HG03354 (cell line): ENCODE measurements around the gene SETBP1.
A peak's percentile ranks its signal among the peaks of the same experiment; 100 is the strongest.

Source experiments
- ATAC-seq: cut with Tn5 transposase; IDR thresholded peaks from one replicate; pipeline ENCODE4 v1.9.1; 2021; ENCODE audit warnings: mild to moderate bottlenecking; ENCODE audit not compliant: unreplicated experiment, poor library complexity, severe bottlenecking

The SETBP1 gene

DNA sequence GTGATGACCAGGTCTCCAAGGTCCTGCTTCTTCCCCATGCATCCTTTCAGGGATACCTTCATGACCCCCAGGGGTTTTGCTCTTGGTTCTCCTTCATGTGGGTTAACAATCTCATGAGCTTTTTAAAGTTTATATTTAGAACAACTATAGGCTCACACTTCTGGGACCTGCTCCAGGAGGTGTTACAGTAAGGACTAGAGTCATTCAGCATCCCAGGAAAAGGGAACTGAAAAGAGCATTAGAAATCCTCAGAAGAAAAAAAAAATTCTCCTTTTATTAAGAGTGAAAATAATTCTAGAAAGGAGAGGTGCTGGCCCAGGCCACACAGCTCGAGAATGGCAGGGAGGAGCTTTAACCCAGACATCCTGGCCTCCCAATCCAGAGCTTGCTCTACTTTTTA, 66.5 kb downstream of the SETBP1 start:
- ATAC-seq = no peak

DNA sequence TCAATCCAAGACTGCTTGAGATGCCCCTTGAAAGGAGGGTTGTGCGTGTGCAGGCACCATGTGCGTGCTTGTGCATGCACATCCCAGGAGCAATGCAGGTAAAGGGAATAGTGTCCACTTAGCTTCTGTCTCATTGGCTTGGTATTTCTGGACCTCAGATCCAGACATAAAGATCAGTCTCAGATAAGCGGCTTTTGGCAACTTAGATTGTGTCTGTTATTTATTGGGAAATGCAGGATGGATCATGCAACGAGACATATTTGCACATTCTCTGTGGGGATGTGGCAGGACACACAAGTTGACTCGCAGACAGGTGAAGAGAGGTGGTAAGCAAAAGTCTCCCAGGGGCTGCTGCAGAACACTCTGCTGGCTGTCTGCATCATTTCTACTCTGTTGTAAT, 67.9 kb downstream of the SETBP1 start:
- ATAC-seq = no peak

- ATAC-seq = no peak
Measured at GRCh38 chr18:44750774-44751173, 70.1 kb downstream of the SETBP1 start.

- ATAC-seq = no peak
Measured at GRCh38 chr18:44754567-44754966, 73.9 kb downstream of the SETBP1 start.

- peak; percentile 98 for ATAC-seq
Measured at GRCh38 chr18:44758861-44759631, 78.4 kb downstream of the SETBP1 start.

GRCh38 chr18:44759925-44760342, 79.2 kb downstream of the SETBP1 start:
- ATAC-seq = peak; percentile 61

GRCh38 chr18:44761812-44762211, 81.1 kb downstream of the SETBP1 start:
- no peak for ATAC-seq

DNA sequence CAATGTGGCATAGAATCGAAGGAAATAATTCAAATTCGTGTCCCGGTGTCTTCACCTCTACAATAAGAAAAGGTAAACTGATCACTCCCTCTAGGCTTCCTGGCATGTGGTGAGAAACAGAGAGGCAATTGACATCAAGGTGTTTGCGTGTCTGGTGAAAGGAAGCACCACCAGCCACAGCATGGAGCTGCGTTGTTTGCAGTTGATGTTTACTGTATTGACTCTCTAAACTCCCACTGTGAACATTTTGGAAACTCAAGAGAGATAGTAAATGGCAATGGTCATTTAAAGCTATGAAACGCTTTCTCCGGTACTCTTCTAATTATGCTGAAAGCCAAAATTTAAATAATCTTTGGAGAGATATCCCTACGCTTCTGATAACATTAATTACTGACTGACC, 82.6 kb downstream of the SETBP1 start:
- no peak for ATAC-seq

DNA sequence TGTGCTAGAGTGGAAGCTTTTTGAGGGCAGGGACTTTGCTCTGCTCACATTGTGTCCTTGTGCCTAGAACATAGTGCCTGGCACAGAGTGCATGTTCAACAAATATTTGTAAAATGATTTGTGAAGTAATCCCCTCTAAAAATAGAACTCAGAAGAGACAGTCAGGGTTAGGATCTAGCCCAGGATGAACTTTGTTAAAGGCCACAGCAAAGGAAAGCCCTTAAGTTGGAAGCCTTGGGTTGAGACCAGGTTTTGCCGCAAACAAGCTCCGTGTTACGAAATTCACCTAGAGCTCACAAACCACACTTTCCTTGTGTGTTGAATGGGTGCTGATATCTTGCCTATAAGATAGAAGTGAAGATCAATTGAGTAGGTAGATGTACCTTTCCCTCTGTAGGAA, 84.2 kb downstream of the SETBP1 start:
- no peak for ATAC-seq

DNA sequence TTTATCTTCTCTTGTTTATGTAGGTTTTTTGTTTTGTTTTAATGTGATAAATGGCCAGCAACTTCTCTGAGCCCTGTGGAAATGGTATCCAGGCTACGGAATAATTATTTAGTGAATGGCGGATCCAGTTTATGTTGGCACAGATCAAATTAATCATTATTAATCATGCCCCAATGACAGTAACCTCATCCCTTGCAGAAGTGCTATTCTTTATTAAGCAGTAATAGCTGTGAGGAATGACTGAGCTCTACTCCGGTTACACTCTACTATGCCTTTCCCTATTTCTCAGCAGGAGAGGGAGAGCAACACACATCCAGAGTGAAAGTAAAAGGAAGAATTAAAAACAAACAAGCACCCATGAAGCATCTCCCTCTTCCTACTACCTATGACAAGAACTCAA, 84.8 kb downstream of the SETBP1 start:
- no peak for ATAC-seq

- ATAC-seq = no peak
Measured at GRCh38 chr18:44766450-44766849, 85.8 kb downstream of the SETBP1 start.

DNA sequence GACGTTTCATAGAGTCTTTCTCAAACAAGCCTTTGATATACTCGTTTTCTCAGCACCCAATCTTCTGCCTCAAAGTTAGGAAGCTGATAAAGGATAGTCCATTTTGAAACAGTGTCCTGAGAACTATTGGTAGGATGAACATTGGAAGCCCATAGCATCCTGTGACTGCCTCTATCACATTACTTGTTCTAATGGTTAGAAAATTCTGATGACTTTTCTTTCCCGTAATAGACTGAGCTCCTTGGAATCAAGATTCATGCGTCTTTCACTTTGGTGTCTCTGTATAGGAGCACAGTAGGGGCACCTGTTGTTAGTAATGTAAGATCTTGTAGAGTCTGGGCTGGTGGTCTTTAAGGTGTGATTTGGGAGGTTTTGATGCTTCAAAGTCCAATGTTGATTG, 87.1 kb downstream of the SETBP1 start:
- ATAC-seq = no peak

DNA sequence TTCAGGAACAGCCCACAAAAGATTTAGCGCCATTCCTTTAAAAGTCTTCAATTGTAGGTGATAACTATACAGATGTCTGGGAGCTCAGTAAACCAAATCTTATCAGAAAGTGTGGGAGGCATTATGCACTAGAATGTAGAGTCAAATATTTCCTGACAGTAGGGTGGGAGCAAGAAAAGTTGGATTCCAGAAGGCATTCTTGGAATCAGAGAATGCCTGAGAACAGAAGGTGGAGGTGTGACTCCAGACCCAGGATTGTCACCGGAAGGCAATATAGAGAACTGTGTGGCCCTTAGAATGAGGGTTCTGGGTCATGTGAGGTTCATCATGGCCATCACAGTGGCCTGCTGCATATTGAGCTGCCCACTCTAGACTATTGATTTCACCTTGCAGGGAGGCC, 90.0 kb downstream of the SETBP1 start:
- no peak for ATAC-seq

GRCh38 chr18:44771572-44771955, 90.9 kb downstream of the SETBP1 start:
- no peak for ATAC-seq

GRCh38 chr18:44771956-44772917, 91.5 kb downstream of the SETBP1 start:
- no peak for ATAC-seq

GRCh38 chr18:44773640-44774155, 93.0 kb downstream of the SETBP1 start:
- no peak for ATAC-seq

- no peak for ATAC-seq
Measured at GRCh38 chr18:44774191-44774590, 93.5 kb downstream of the SETBP1 start.

DNA sequence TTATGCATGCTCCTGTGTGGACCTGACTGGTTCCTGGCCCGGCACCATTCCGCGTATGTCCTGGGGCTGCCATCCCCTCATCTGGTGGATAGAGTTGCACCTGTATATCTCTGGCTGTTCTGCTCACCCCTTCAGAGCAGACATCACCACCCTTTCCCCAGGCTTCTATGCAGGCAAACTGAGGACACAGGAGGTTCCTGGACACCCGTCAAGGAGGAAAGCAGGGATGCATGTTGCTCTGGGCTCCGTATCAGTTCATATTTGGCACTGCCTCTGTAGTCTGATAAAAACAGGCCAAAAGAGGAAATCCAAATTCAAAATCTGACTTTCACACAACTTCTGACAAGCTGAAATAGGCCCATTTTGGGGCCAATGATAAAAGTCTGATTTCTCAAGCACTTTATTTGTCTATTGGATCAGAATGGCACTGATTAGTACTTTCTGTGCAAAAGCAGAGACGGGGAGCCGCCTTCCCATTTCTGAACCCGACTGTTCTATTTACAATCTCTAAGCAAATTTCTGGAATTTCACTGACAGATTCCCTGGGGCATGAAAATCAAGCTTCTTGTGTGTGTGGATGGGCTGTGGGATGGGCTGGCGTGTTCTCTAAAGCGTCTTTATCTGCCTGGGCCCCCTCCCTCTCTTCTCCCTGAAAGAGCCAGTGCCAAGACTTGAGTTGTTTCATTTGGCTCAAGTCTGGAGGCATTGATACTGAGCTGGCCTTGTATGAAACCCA, 96.9 kb downstream of the SETBP1 start:
- no peak for ATAC-seq

DNA sequence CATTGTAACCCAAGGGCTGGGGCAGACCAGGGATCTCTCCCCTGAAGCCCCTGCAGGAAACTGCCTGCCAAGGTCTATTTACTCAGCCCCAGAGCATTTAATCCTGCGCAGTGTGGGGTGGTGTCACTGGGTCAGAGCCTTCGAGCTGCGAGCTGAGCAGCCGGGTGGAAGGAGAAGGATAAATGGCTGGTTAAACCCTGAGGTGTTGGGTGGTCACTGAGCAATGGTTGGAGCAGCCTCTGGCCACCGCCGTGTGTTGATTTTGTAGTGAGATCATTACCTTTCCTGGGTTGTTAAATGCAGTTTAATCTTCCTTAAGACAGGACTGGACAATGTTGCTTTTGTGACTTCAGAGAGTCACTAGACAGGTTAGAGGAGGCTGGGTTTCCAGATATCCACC, 98.1 kb downstream of the SETBP1 start:
- no peak for ATAC-seq

DNA sequence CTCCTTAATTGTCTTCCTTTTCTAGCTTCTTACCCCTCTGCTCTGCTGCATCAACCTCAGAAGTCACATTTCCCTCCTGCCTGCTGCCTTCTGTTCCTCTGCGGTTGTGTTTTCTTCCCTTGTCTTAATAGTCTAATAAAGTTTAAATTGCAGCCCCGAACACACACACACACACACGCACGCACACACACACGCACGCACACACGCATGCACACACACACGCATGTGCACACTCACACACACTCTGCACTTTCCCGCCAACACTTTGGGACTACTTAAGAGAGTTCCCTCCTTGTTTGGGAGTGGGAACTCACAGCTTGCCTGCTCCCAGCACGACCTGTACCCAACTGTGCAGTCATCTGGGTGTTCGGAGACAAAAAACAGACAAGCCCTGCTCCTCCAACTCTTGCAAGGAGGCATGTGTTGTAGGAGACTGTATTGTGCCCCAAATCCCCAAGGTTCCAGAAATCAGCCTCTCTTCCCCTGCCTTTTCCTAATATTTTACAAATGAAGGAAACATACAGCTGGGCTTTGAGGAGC, 99.1 kb downstream of the SETBP1 start:
- no peak for ATAC-seq
